22Rv1 (cell line): ENCODE data around the gene MCCD1.
A peak's percentile ranks its signal among the peaks of the same experiment; 100 is the strongest.

Experiments
- H3K27ac ChIP-seq: fragments of 450-650 bp; 2 replicates; pipeline ENCODE4 v1.5.1; 2017
- CTCF ChIP-seq: fragments of 450-650 bp; IDR thresholded peaks from 2 replicates; pipeline ENCODE4 v1.5.1; 2017; ENCODE audit warnings: mild to moderate bottlenecking
- ZFX ChIP-seq: fragments of 450-650 bp; IDR thresholded peaks from 2 replicates; pipeline ENCODE4 v1.6.1; 2017; ENCODE audit warnings: antibody characterized with exemption, borderline replicate concordance

MCCD1 gene

GRCh38 chr6:31540640-31541039 lies 11.9 kb downstream of the MCCD1 start:
- TF ChIP-seq CTCF: no peak
- no peak for TF ChIP-seq ZFX
- peak overlapping the region; percentile 97 for H3K27ac ChIP-seq

- TF ChIP-seq CTCF (no peak), ZFX (no peak)
- peak overlapping the region; percentile 97 for H3K27ac ChIP-seq
Observed at GRCh38 chr6:31541059-31541657, 12.4 kb downstream of the MCCD1 start.

GRCh38 chr6:31541658-31542521 lies 13.1 kb downstream of the MCCD1 start, which contains the start of gene DDX39B:
DDX39B (minus strand) TSS chr6:31542003; CDS start chr6:31540532, 1,471 bp downstream.
- peak within 1 kb of the TSS; percentile 97 for H3K27ac ChIP-seq
- TF ChIP-seq CTCF (no peak), ZFX (no peak)

- H3K27ac ChIP-seq: peak overlapping the region; percentile 97
- TF ChIP-seq CTCF (no peak), ZFX (no peak)
Observed at GRCh38 chr6:31543639-31544038, 14.9 kb downstream of the MCCD1 start.

GRCh38 chr6:31544676-31545075 lies 15.9 kb downstream of the MCCD1 start:
- no peak for TF ChIP-seq ZFX
- no peak for TF ChIP-seq CTCF
- no peak overlapping the region for H3K27ac ChIP-seq

GRCh38 chr6:31545291-31545690 lies 16.5 kb downstream of the MCCD1 start:
- no peak for TF ChIP-seq CTCF
- H3K27ac ChIP-seq: no peak overlapping the region
